WERI-Rb-1 (cell line): ENCODE results near the gene DYRK4.

Experiments
- DNase-seq: peaks from one replicate; pipeline ENCODE4 v3.0.0-alpha.2; 2020
- H3K27ac ChIP-seq: fragments of 250-450 bp; sonication (Bioruptor Pico); 2 replicates; pipeline ENCODE4 v1.5.1; 2020; ENCODE audit warnings: mild to moderate bottlenecking, moderate library complexity
- H3K27me3 ChIP-seq: fragments of 250-450 bp; sonication (Bioruptor Pico); 2 replicates; pipeline ENCODE4 v1.5.1; 2021; ENCODE audit warnings: mild to moderate bottlenecking, low read depth, moderate library complexity; ENCODE audit not compliant: insufficient read depth, severe bottlenecking
- H3K36me3 ChIP-seq: fragments of 250-450 bp; sonication (Bioruptor Pico); 2 replicates; pipeline ENCODE4 v1.5.1; 2020; ENCODE audit warnings: mild to moderate bottlenecking, moderate library complexity
- H3K4me3 ChIP-seq: 2 replicates; pipeline ENCODE4 v1.5.1; 2011; ENCODE audit warnings: low read depth, mild to moderate bottlenecking, control low read depth, low read length
- H3K9me3 ChIP-seq: fragments of 250-450 bp; sonication (Bioruptor Pico); 2 replicates; pipeline ENCODE4 v1.5.1; 2021; ENCODE audit warnings: mild to moderate bottlenecking, moderate library complexity; ENCODE audit not compliant: severe bottlenecking
- TF ChIP-seq, protein P1 (sequence below): IDR thresholded peaks from 2 replicates; pipeline ENCODE4 v1.5.1; 2011; ENCODE audit warnings: low read depth, mild to moderate bottlenecking, control low read depth, inconsistent platforms, low read length

The DYRK4 gene

GRCh38 chr12:4609071-4609470, 47.1 kb downstream of the DYRK4 start:
- Histone ChIP-seq H3K36me3 (peaks cover 16% of the 10 kb centered on the region), H3K27ac (no peak overlapping the region), H3K9me3 (no peaks in the 10 kb centered on the region), H3K4me3 (no peak overlapping the region), H3K27me3 (no peaks in the 10 kb centered on the region)
- DNase-seq: no peak
- TF ChIP-seq, protein P1, sequence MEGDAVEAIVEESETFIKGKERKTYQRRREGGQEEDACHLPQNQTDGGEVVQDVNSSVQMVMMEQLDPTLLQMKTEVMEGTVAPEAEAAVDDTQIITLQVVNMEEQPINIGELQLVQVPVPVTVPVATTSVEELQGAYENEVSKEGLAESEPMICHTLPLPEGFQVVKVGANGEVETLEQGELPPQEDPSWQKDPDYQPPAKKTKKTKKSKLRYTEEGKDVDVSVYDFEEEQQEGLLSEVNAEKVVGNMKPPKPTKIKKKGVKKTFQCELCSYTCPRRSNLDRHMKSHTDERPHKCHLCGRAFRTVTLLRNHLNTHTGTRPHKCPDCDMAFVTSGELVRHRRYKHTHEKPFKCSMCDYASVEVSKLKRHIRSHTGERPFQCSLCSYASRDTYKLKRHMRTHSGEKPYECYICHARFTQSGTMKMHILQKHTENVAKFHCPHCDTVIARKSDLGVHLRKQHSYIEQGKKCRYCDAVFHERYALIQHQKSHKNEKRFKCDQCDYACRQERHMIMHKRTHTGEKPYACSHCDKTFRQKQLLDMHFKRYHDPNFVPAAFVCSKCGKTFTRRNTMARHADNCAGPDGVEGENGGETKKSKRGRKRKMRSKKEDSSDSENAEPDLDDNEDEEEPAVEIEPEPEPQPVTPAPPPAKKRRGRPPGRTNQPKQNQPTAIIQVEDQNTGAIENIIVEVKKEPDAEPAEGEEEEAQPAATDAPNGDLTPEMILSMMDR: no peak

GRCh38 chr12:4610481-4610880, 48.5 kb downstream of the DYRK4 start:
- H3K27me3 ChIP-seq: no peaks in the 10 kb centered on the region
- peak overlapping the region; percentile 69 for H3K27ac ChIP-seq
- DNase-seq: peak; percentile 66
- TF ChIP-seq, protein P1: no peak
- no peak overlapping the region for H3K4me3 ChIP-seq
- H3K36me3 ChIP-seq: peaks cover 18% of the 10 kb centered on the region
- H3K9me3 ChIP-seq: no peaks in the 10 kb centered on the region

- H3K9me3 ChIP-seq: no peaks in the 10 kb centered on the region
- DNase-seq: no peak
- peaks cover 18% of the 10 kb centered on the region for H3K36me3 ChIP-seq
Measured at GRCh38 chr12:4615667-4616066, 53.7 kb downstream of the DYRK4 start.

DNA sequence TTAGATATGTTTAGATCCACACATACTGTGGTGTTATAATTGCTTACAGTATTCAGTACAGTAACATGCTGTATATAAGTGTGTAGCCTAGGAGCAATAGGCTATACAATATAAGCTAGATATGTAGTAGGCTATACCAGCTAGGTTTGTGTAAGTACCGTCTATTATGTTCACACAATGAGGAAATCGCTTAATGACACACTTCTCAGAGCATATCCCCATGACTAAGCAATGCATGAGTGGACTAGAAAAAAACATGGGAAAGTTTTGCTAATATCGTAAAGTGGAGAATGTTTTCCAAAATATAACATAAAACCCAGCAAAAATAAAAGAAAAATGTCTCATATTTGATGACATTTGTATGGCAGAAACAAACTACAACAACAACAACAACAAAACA, 59.5 kb downstream of the DYRK4 start:
- DNase-seq: no peak
- H3K9me3 ChIP-seq: no peaks in the 10 kb centered on the region
- TF ChIP-seq, protein P1: no peak
- H3K27me3 ChIP-seq: no peaks in the 10 kb centered on the region
- no peaks in the 10 kb centered on the region for H3K36me3 ChIP-seq
- H3K27ac ChIP-seq: no peak overlapping the region
- no peak overlapping the region for H3K4me3 ChIP-seq

More at GRCh38 chr12:4615667-4616066, 53.7 kb downstream of the DYRK4 start:
- Histone ChIP-seq H3K27me3 (no peaks in the 10 kb centered on the region), H3K27ac (no peak overlapping the region), H3K4me3 (no peak overlapping the region)
- TF ChIP-seq, protein P1: no peak

- no peak overlapping the region for H3K4me3 ChIP-seq
- no peak overlapping the region for H3K27ac ChIP-seq
- H3K36me3 ChIP-seq: no peaks in the 10 kb centered on the region
- H3K9me3 ChIP-seq: no peaks in the 10 kb centered on the region
- TF ChIP-seq, protein P1: no peak
- H3K27me3 ChIP-seq: no peaks in the 10 kb centered on the region
- no peak for DNase-seq
Measured at GRCh38 chr12:4626543-4626942, 64.5 kb downstream of the DYRK4 start.

GRCh38 chr12:4628406-4628805, 66.4 kb downstream of the DYRK4 start:
- Histone ChIP-seq H3K4me3 (no peak overlapping the region), H3K36me3 (no peaks in the 10 kb centered on the region), H3K9me3 (no peaks in the 10 kb centered on the region), H3K27me3 (no peaks in the 10 kb centered on the region), H3K27ac (no peak overlapping the region)
- DNase-seq: no peak
- TF ChIP-seq, protein P1: no peak
